Testis (tissue), 3 donors: ENCODE data around the gene GOLGA7B. TPM values are rescaled to one million over a fixed set of nuclear protein-coding genes. Genes with fewer than 3 reads are reported as not detected.

Experiments
- DNase-seq: peaks from one replicate; pipeline ENCODE4 v3.0.0-alpha.2; 2019
- H3K27ac ChIP-seq, 2 donors: fragments of 200-600 bp; sonication (generic); one replicate each; pipeline ENCODE4 v1.5.1; 2019
- H3K27me3 ChIP-seq: fragments of 200-600 bp; sonication (generic); one replicate; pipeline ENCODE4 v1.5.1; 2019
- H3K36me3 ChIP-seq: fragments of 200-600 bp; sonication (generic); one replicate; pipeline ENCODE4 v1.5.1; 2017; ENCODE audit warnings: low read depth; ENCODE audit errors: missing control alignments
- H3K4me1 ChIP-seq: fragments of 200-600 bp; sonication (generic); one replicate; pipeline ENCODE4 v1.5.1; 2019
- H3K4me3 ChIP-seq, 2 donors: fragments of 200-600 bp; sonication (generic); one replicate each; pipeline ENCODE4 v1.5.1; 2017 to 2019
- H3K9me3 ChIP-seq: fragments of 200-600 bp; sonication (generic); one replicate; pipeline ENCODE4 v1.5.1; 2017
- POLR2A ChIP-seq: fragments of 450-650 bp; IDR thresholded peaks from one replicate; pipeline ENCODE4 v1.6.1; 2017; ENCODE audit warnings: antibody characterized with exemption, mild to moderate bottlenecking, moderate library complexity
- WGBS, 2 donors: methylation state at CpG; one replicate each; pipeline ENCODE4 v1.1.5; 2018; 5-methylcytosine and 5-hydroxymethylcytosine counted together
- intact Hi-C: fragments of 100-400 bp; cut with DNase I; formaldehyde crosslinking; loops from one replicate; pipeline ENCODE4 v1.15.1; 2023; ENCODE audit warnings: low total_unique reads
- polyA plus RNA-seq: library from polyadenylated mRNA; stranded (reverse); fragments of 350-450 nt; fragmentation: Illumina TruSeq; extraction: RNeasy Lipid Tissue Mini Kit (QIAGEN cat#74804); gene quantifications from one replicate; pipeline ENCODE4 v1.2.3, GENCODE V29; 2014; ENCODE audit warnings: low read depth, low replicate concordance; ENCODE audit not compliant: insufficient read depth
- total RNA-seq, 2 donors: library from RNA; depleted of rRNA; stranded (reverse); fragments of >200 nt; gene quantifications; one replicate each; pipeline ENCODE4 v1.2.3, GENCODE V29; 2016
- TF ChIP-seq, protein P1 (sequence below), 3 experiments: fragments of 450-650 bp in 2 of 3; fragments of 200-600 bp in 1 of 3; sonication (generic) in 1 of 3; IDR thresholded peaks; one replicate each; pipeline ENCODE4 v1.5.1; 2016 to 2019; ENCODE audit warnings: antibody characterized with exemption in 3 of 3, mild to moderate bottlenecking in 2 of 3, moderate library complexity in 1 of 3

GOLGA7B gene
- total and polyA plus RNA-seq, 3 donors from 2014 or later = 1.1 to 1.3 (median 1.1) TPM

GRCh38 chr10:97805949-97806348 is 43.7 kb upstream of the GOLGA7B start:
- Histone ChIP-seq H3K9me3 (no peaks in the 10 kb centered on the region), H3K4me3 (no peak overlapping the region), H3K27ac (no peak overlapping the region), H3K27me3 (no peaks in the 10 kb centered on the region), H3K36me3 (no peaks in the 10 kb centered on the region), H3K4me1 (peaks cover 7% of the 10 kb centered on the region)
- no peak for DNase-seq
- WGBS, 2 donors = 87 to 91% methylated on average over 6 of the region's 6 CpGs
- intact Hi-C loops = no loop called here
- TF ChIP-seq, protein P1, sequence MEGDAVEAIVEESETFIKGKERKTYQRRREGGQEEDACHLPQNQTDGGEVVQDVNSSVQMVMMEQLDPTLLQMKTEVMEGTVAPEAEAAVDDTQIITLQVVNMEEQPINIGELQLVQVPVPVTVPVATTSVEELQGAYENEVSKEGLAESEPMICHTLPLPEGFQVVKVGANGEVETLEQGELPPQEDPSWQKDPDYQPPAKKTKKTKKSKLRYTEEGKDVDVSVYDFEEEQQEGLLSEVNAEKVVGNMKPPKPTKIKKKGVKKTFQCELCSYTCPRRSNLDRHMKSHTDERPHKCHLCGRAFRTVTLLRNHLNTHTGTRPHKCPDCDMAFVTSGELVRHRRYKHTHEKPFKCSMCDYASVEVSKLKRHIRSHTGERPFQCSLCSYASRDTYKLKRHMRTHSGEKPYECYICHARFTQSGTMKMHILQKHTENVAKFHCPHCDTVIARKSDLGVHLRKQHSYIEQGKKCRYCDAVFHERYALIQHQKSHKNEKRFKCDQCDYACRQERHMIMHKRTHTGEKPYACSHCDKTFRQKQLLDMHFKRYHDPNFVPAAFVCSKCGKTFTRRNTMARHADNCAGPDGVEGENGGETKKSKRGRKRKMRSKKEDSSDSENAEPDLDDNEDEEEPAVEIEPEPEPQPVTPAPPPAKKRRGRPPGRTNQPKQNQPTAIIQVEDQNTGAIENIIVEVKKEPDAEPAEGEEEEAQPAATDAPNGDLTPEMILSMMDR (IDR thresholded peaks at IDR 0.05) = no peak
- no peak for TF ChIP-seq POLR2A

GRCh38 chr10:97810446-97810845 is 39.2 kb upstream of the GOLGA7B start:
- Histone ChIP-seq H3K27ac (no peak overlapping the region), H3K36me3 (no peaks in the 10 kb centered on the region), H3K27me3 (no peaks in the 10 kb centered on the region), H3K9me3 (no peaks in the 10 kb centered on the region), H3K4me3 (no peak overlapping the region), H3K4me1 (no peaks in the 10 kb centered on the region)
- intact Hi-C loops = no loop called here
- WGBS, 2 donors = 83 to 86% methylated on average over 7 of the region's 7 CpGs
- TF ChIP-seq, protein P1 (IDR thresholded peaks at IDR 0.05) = no peak
- no peak for TF ChIP-seq POLR2A
- DNase-seq = no peak

GRCh38 chr10:97811958-97812357 is 37.7 kb upstream of the GOLGA7B start:
- Histone ChIP-seq H3K4me1 (no peaks in the 10 kb centered on the region), H3K27me3 (no peaks in the 10 kb centered on the region), H3K36me3 (no peaks in the 10 kb centered on the region), H3K27ac (no peak overlapping the region), H3K9me3 (no peaks in the 10 kb centered on the region), H3K4me3 (no peak overlapping the region)
- intact Hi-C loops = no loop called here
- no peak for DNase-seq
- TF ChIP-seq, protein P1 (IDR thresholded peaks at IDR 0.05) = no peak
- WGBS, 2 donors = 76 to 86% methylated on average over 3 of the region's 3 CpGs

- no peak for DNase-seq
- TF ChIP-seq, protein P1 (IDR thresholded peaks at IDR 0.05) = no peak
- no peak for TF ChIP-seq POLR2A
- H3K27ac ChIP-seq = no peak overlapping the region
- H3K36me3 ChIP-seq = no peaks in the 10 kb centered on the region
- no peaks in the 10 kb centered on the region for H3K27me3 ChIP-seq
- intact Hi-C loops = no loop called here
- 82 to 87% methylated on average over 8 of the region's 8 CpGs for WGBS, 2 donors
- no peaks in the 10 kb centered on the region for H3K9me3 ChIP-seq
- H3K4me3 ChIP-seq = no peak overlapping the region
- no peaks in the 10 kb centered on the region for H3K4me1 ChIP-seq
Observed at GRCh38 chr10:97812696-97813095, 36.9 kb upstream of the GOLGA7B start.

DNA sequence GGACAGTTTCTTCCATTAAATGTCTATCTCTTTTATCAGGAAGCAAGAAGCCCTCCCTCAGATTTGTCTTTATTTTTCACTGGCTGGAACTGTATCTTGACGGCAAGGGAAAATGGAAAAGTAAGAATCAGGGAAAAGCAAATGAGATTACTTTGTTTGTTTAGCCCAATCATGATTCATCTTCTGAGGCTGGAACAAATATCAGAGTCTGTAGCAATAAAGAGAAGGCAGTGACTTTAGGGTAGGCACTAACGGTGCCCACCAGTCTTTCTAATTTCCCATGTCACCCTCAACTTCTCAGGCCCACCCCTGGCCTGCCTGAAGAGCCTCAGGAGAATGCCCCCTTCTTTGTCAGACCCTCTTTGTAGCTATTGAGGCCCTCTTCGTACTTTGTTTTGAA is 36.3 kb upstream of the GOLGA7B start:
- intact Hi-C loops = no loop called here
- DNase-seq = no peak
- no peak overlapping the region for H3K27ac ChIP-seq
- WGBS, 2 donors = 72 to 74% methylated on average over 3 of the region's 3 CpGs
- H3K4me1 ChIP-seq = no peaks in the 10 kb centered on the region
- no peaks in the 10 kb centered on the region for H3K9me3 ChIP-seq
- TF ChIP-seq POLR2A = no peak
- TF ChIP-seq, protein P1 (IDR thresholded peaks at IDR 0.05) = no peak
- no peaks in the 10 kb centered on the region for H3K36me3 ChIP-seq
- H3K27me3 ChIP-seq = no peaks in the 10 kb centered on the region
- no peak overlapping the region for H3K4me3 ChIP-seq
